ENCODE results near the gene METTL2B.
A peak's percentile ranks its signal among the peaks of the same experiment; 100 is the strongest.

Gene METTL2B

GRCh38 chr7:128476402-128477335 lies at the start of gene METTL2B:
Gene METTL2B (plus strand): TSS chr7:128476748. CDS start chr7:128476766, 18 bp downstream.
- DNase-seq, result peak; percentile 84

- peak; percentile 14 for DNase-seq
Observed at GRCh38 chr7:128427289-128427891, 49.2 kb upstream of the METTL2B start.

GRCh38 chr7:128430207-128430606 lies 46.3 kb upstream of the METTL2B start:
- no peak for DNase-seq

GRCh38 chr7:128431221-128431620 lies 45.3 kb upstream of the METTL2B start:
- DNase-seq, result no peak

- no peak for DNase-seq
Observed at GRCh38 chr7:128431754-128432153, 44.8 kb upstream of the METTL2B start.

GRCh38 chr7:128434413-128435326 lies 41.9 kb upstream of the METTL2B start:
- DNase-seq, result no peak

GRCh38 chr7:128435327-128435686 lies 41.2 kb upstream of the METTL2B start:
- no peak for DNase-seq

- no peak for DNase-seq
Observed at GRCh38 chr7:128437426-128438332, 38.9 kb upstream of the METTL2B start.

- no peak for DNase-seq
Observed at GRCh38 chr7:128442356-128442755, 34.2 kb upstream of the METTL2B start.

- no peak for DNase-seq
Observed at GRCh38 chr7:128443831-128444600, 32.5 kb upstream of the METTL2B start.

GRCh38 chr7:128446306-128446705 lies 30.2 kb upstream of the METTL2B start:
- no peak for DNase-seq

GRCh38 chr7:128447941-128448564 lies 28.5 kb upstream of the METTL2B start:
- DNase-seq, result no peak

- no peak for DNase-seq
Observed at GRCh38 chr7:128448751-128449302, 27.7 kb upstream of the METTL2B start.

- DNase-seq, result no peak
Observed at GRCh38 chr7:128450409-128450808, 26.1 kb upstream of the METTL2B start.

- no peak for DNase-seq
Observed at GRCh38 chr7:128450913-128451312, 25.6 kb upstream of the METTL2B start.

GRCh38 chr7:128452552-128452951 lies 24.0 kb upstream of the METTL2B start:
- no peak for DNase-seq

- no peak for DNase-seq
Observed at GRCh38 chr7:128453836-128454804, 22.4 kb upstream of the METTL2B start.

GRCh38 chr7:128454808-128455542 lies 21.6 kb upstream of the METTL2B start:
- DNase-seq, result no peak

All from activated gamma-delta T cell treated with Interleukin-2 at 50 U/mL for 16 hours (primary cell).